Esophagus muscularis mucosa (tissue), 4 donors: ENCODE data around the gene TMEM115. TPM values are rescaled to one million over a fixed set of nuclear protein-coding genes. Genes with fewer than 3 reads are reported as not detected.
"Not testable (repeated sequence)": the region's sequence is repeated elsewhere in the genome, so short reads cannot be mapped to it uniquely, and the experiment has no call there.

Experiments used
- DNase-seq: peaks from one replicate; pipeline ENCODE4 v3.0.0-alpha.2; 2017; ENCODE audit errors: extremely low spot score
- H3K27ac ChIP-seq, 4 donors: fragments of 200-600 bp; sonication (generic); replicated peaks in 1 of 4; 1 replicate in 3 of 4; 2 replicates in 1 of 4; pipeline ENCODE4 v1.5.1; 2016 to 2019; ENCODE audit warnings: mild to moderate bottlenecking in 1 of 4
- H3K27me3 ChIP-seq, 4 donors: fragments of 200-600 bp; sonication (generic); one replicate each; pipeline versions ENCODE4 v1.5.1 to v1.6.0; 2016 to 2019
- H3K36me3 ChIP-seq, 4 donors: fragments of 200-600 bp; sonication (generic); one replicate each; pipeline ENCODE4 v1.5.1; 2016 to 2019
- H3K4me1 ChIP-seq, 4 donors: fragments of 200-600 bp; sonication (generic); one replicate each; pipeline ENCODE4 v1.5.1; 2016 to 2019
- H3K4me3 ChIP-seq, 4 donors: fragments of 200-600 bp; sonication (generic); 1 replicate in 2 of 4; 2 replicates in 2 of 4; pipeline ENCODE4 v1.5.1; 2016 to 2019; ENCODE audit warnings: mild to moderate bottlenecking in 4 of 4, moderate library complexity in 1 of 4
- H3K9me3 ChIP-seq, 4 donors: fragments of 200-600 bp; sonication (generic); 1 replicate in 3 of 4; 2 replicates in 1 of 4; pipeline ENCODE4 v1.5.1; 2016 to 2019
- CTCF ChIP-seq, 3 experiments: fragments of 200-600 bp in 2 of 3; fragments of 450-650 bp in 1 of 3; sonication (generic) in 2 of 3; IDR thresholded peaks; one replicate each; pipeline ENCODE4 v1.5.1; 2017 to 2019; ENCODE audit warnings: antibody characterized with exemption in 3 of 3, mild to moderate bottlenecking in 2 of 3, moderate library complexity in 1 of 3
- EP300 ChIP-seq: sonication (generic); formaldehyde crosslinking; IDR thresholded peaks from one replicate; pipeline ENCODE4 v1.6.1; 2017; ENCODE audit warnings: antibody characterized with exemption
- POLR2A ChIP-seq: fragments of 450-650 bp; IDR thresholded peaks from one replicate; pipeline ENCODE4 v1.6.1; 2017; ENCODE audit warnings: antibody characterized with exemption, moderate library complexity, mild to moderate bottlenecking, low read depth
- POLR2AphosphoS5 ChIP-seq, 2 donors: sonication (generic); formaldehyde crosslinking; IDR thresholded peaks; one replicate each; pipeline ENCODE4 v1.6.1; 2017; ENCODE audit warnings: antibody characterized with exemption in 2 of 2
- WGBS: methylation state at CpG from one replicate; pipeline ENCODE4 v1.1.5; 2018; 5-methylcytosine and 5-hydroxymethylcytosine counted together
- intact Hi-C: fragments of 100-400 bp; cut with DNase I; formaldehyde crosslinking; loops from one replicate; pipeline ENCODE4 v1.15.1; 2023
- total RNA-seq, 4 donors: library from RNA; depleted of rRNA; stranded (reverse); fragments of >200 nt; gene quantifications; one replicate each; pipeline versions ENCODE4 v1.1.0 to v1.2.1, GENCODE V29; 2016

Gene TMEM115
- total RNA-seq, 4 donors from 2014 or later: 37.0 to 85.6 (median 66.3) TPM

- DNase-seq: no peak
- no peak for TF ChIP-seq CTCF (IDR thresholded peaks at IDR 0.05)
- no peak for TF ChIP-seq POLR2A
- TF ChIP-seq POLR2AphosphoS5 (IDR thresholded peaks at IDR 0.05): no peak
- no peak for TF ChIP-seq EP300
- Histone ChIP-seq H3K36me3 (peaks cover 0 to 60% (median 49%) of the 10 kb centered on the region in 4 donors), H3K27me3 (no peaks in the 10 kb centered on the region), H3K4me1 (peaks cover 33 to 48% (median 36%) of the 10 kb centered on the region in 4 donors), H3K9me3 (no peaks in the 10 kb centered on the region), H3K4me3 (no peak overlapping the region), H3K27ac (no peak overlapping the region)
- WGBS: 96% methylated on average over 4 of the region's 4 CpGs
- intact Hi-C loops: no loop called here
Observed at GRCh38 chr3:50314816-50315215, 44.5 kb downstream of the TMEM115 start.

GRCh38 chr3:50314342-50314741 is 45.0 kb downstream of the TMEM115 start:
- peaks cover 0 to 56% (median 46%) of the 10 kb centered on the region in 4 donors for H3K36me3 ChIP-seq
- H3K9me3 ChIP-seq: no peaks in the 10 kb centered on the region
- intact Hi-C loops: no loop called here
- H3K27me3 ChIP-seq: no peaks in the 10 kb centered on the region
- TF ChIP-seq POLR2A (no peak), CTCF (IDR thresholded peaks at IDR 0.05) (no peak), POLR2AphosphoS5 (IDR thresholded peaks at IDR 0.05) (no peak)
- DNase-seq: no peak
- peaks cover 29 to 47% (median 32%) of the 10 kb centered on the region in 4 donors for H3K4me1 ChIP-seq
- H3K27ac ChIP-seq: no peak overlapping the region
- 71% methylated on average over 3 of the region's 3 CpGs for WGBS
- H3K4me3 ChIP-seq: no peak overlapping the region

GRCh38 chr3:50312041-50312440 is 47.3 kb downstream of the TMEM115 start:
- peaks cover 6 to 24% (median 9%) of the 10 kb centered on the region in 4 donors for H3K4me1 ChIP-seq
- H3K9me3 ChIP-seq, H3K27me3 ChIP-seq, intact Hi-C loops, H3K4me3 ChIP-seq, H3K27ac ChIP-seq, DNase-seq: not testable (repeated sequence)
- WGBS: no CpG with 5 or more reads among the region's 32 CpGs
- H3K36me3 ChIP-seq: peaks cover 0 to 40% (median 26%) of the 10 kb centered on the region in 4 donors

Other genes starting within 250 kb of the TMEM115 start
- gene SEMA3F, start 204.2 kb downstream of the TMEM115 start, total RNA-seq: 10 to 100 TPM; 11.9 to 46.5 (median 23.3) TPM
- not detected for gene GNAT1, start 167.9 kb downstream of the TMEM115 start, total RNA-seq
- gene SLC38A3, start 154.2 kb downstream of the TMEM115 start, total RNA-seq: under 1 TPM in 2 of 4 donors, not detected in 2; 0.11 to 0.39 TPM
- 100 to 1,000 TPM; 149 to 297 (median 239) TPM for gene GNAI2, start 123.3 kb downstream of the TMEM115 start, total RNA-seq
- 10 to 100 TPM; 37.4 to 66.6 (median 46.4) TPM for gene SEMA3B, start 90.4 kb downstream of the TMEM115 start, total RNA-seq
- gene LSMEM2, start 80.4 kb downstream of the TMEM115 start, total RNA-seq: not detected
- 100 to 1,000 TPM in 1 of 4 donors, 10 to 100 TPM in 3; 49.4 to 106 (median 85.8) TPM for gene IFRD2, start 67.1 kb downstream of the TMEM115 start, total RNA-seq
- gene HYAL3, start 60.1 kb downstream of the TMEM115 start, total RNA-seq: 1 to 10 TPM; 2.1 to 6.7 (median 3.4) TPM
- 1 to 10 TPM; 6.8 to 9.5 (median 8.0) TPM for gene NAA80, start 60.1 kb downstream of the TMEM115 start, total RNA-seq
- 10 to 100 TPM in 1 of 4 donors, 1 to 10 TPM in 3; 8.3 to 15.6 (median 9.0) TPM for gene HYAL1, start 55.9 kb downstream of the TMEM115 start, total RNA-seq
- gene HYAL2, start 36.8 kb downstream of the TMEM115 start, total RNA-seq: 100 to 1,000 TPM in 2 of 4 donors, 10 to 100 TPM in 2; 37.4 to 114 (median 97.2) TPM
- 10 to 100 TPM; 18.7 to 40.6 (median 37.5) TPM for gene TUSC2, start 31.3 kb downstream of the TMEM115 start, total RNA-seq
- 10 to 100 TPM; 28.7 to 44.2 (median 33.2) TPM for gene RASSF1, start 18.7 kb downstream of the TMEM115 start, total RNA-seq
- under 1 TPM in 3 of 4 donors, not detected in 1; 0.50 to 0.57 (median 0.52) TPM for gene ZMYND10, start 13.8 kb downstream of the TMEM115 start, total RNA-seq
- 10 to 100 TPM; 10.4 to 16.7 (median 14.2) TPM for gene NPRL2, start 8.7 kb downstream of the TMEM115 start, total RNA-seq
- 10 to 100 TPM in 1 of 4 donors, 1 to 10 TPM in 3; 5.4 to 12.4 (median 8.1) TPM for gene CYB561D2, start 8.7 kb downstream of the TMEM115 start, total RNA-seq
- 1 to 10 TPM in 2 of 4 donors, under 1 TPM in 2; 0.84 to 2.8 (median 1.1) TPM for gene CACNA2D2, start 144.1 kb upstream of the TMEM115 start, total RNA-seq
- 10 to 100 TPM; 13.6 to 23.8 (median 18.9) TPM for gene C3orf18, start 208.2 kb upstream of the TMEM115 start, total RNA-seq
- 10 to 100 TPM in 1 of 4 donors, 1 to 10 TPM in 3; 4.6 to 10.6 (median 6.3) TPM for gene HEMK1, start 210.0 kb upstream of the TMEM115 start, total RNA-seq